ENCODE measurements around the gene AGTRAP.

- TF ChIP-seq CTCF (IDR thresholded peaks at IDR 0.05; ENCODE audit: extremely low read depth in 1 of 2, insufficient read depth in 1 of 2, low read depth in 1 of 2, low read length in 2 of 2) (no peak), FOS (IDR thresholded peaks at IDR 0.05; ENCODE audit: borderline replicate concordance, insufficient read depth, low read length) (no peak), JUN (IDR thresholded peaks at IDR 0.05; ENCODE audit: borderline replicate concordance, insufficient read depth, insufficient read length, low read depth) (no peak), EZH2 (IDR thresholded peaks at IDR 0.05; ENCODE audit: borderline replicate concordance, low read depth, low read length, severe bottlenecking) (no peak)
Measured at GRCh38 chr1:11738096-11738495, 2.2 kb downstream of the AGTRAP start.
